ENCODE results near the gene LSM11.
"Not testable (repeated sequence)": the region's sequence is repeated elsewhere in the genome, so short reads cannot be mapped to it uniquely, and the experiment has no call there.

LSM11 gene

GRCh38 chr5:157743163-157744050, at the start of gene LSM11:
Gene LSM11, plus strand, starts transcription at chr5:157743712. Its CDS starts 39 bp downstream, at chr5:157743751.
- peak; percentile 81 for DNase-seq (ENCODE audit: low read depth)

DNA sequence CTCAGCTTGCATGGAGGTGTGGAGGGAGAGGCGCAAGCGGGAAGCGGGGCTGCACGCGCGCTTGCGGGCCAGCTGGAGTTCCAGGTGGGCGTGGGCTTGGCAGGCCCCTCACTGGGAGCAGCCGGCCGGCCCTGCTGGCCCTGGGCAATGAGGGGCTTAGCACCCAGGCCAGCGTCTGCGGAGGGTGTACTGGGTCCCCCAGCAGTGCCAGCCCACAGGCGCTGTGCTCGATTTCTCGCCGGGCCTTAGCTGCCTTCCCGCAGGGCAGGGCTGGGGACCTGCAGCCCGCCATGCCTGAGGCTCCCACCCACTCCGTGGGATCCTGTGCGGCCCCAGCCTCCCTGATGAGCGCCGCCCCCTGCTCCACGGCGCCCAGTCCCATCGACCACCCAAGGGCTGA, 49.7 kb upstream of the LSM11 start:
- not testable (repeated sequence) for DNase-seq (ENCODE audit: low read depth)

GRCh38 chr5:157696154-157696553, 47.4 kb upstream of the LSM11 start:
- DNase-seq (ENCODE audit: low read depth) = not testable (repeated sequence)

- not testable (repeated sequence) for DNase-seq (ENCODE audit: low read depth)
These were observed 44.8 kb upstream of the LSM11 start for GRCh38 chr5:157698674-157699073.

- DNase-seq (ENCODE audit: low read depth) = no peak
These were observed 39.8 kb upstream of the LSM11 start for GRCh38 chr5:157703736-157704135.

DNA sequence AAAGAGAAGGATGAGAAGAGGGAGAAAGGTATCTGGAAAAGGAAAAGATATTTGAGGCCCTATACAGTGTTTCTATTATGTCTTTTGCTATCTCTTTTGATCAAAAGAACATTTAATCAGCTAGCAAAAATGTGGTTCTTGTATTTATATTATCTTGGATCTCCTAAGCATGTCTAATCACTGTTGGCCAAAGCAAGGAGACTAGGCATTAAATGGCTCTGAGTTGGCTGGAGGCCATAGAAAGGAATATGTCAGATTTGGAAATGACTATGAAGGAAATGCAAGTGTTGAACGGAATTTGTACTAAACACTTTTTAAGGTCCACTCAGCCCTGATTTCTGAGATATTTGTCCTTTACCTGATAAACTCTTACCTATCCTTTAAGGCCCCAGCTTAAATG, 34.6 kb upstream of the LSM11 start:
- no peak for DNase-seq (ENCODE audit: low read depth)

DNA sequence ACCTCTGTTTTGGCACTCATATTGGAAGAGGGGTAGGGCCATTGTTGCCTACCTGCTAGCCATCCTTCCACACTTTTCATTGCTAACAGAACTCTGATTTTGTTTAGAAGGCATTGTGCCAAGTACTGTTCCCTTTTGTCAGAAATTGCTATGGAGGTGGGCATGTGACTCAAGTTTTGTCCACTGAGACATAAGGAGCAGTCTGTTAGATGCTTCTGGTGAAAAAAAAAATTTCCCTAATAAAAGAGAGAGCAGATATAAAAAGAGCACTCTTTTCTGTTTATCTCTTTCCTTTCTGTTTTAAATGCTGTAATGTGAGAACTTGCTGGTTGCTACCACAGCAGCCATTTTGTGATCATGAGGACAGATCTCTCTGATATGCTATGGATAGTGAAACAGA, 34.2 kb upstream of the LSM11 start:
- no peak for DNase-seq (ENCODE audit: low read depth)

- DNase-seq (ENCODE audit: low read depth) = no peak
These were observed 33.1 kb upstream of the LSM11 start for GRCh38 chr5:157710431-157710830.

DNA sequence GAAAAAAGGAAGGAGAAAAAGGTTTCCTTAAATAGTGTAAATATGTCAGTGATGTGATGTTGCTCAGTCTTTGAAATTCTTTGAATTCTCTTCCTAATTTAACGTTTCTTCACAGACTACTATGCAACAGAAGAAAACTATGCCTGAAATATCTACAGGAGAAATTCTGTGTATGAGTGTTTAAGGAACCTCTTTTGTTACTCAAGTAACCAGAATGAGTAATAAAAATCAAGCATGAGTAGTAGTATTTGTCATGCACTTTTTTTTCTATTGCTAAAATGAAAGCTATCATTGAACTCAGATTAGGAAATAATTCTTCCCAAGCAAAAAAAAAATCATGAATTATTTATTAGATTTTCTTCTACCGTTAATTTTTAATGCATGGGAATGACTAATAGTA, 32.6 kb upstream of the LSM11 start:
- DNase-seq (ENCODE audit: low read depth) = no peak

GRCh38 chr5:157713830-157714595, 29.5 kb upstream of the LSM11 start:
- DNase-seq (ENCODE audit: low read depth) = no peak

GRCh38 chr5:157714596-157714864, 29.0 kb upstream of the LSM11 start:
- no peak for DNase-seq (ENCODE audit: low read depth)

DNA sequence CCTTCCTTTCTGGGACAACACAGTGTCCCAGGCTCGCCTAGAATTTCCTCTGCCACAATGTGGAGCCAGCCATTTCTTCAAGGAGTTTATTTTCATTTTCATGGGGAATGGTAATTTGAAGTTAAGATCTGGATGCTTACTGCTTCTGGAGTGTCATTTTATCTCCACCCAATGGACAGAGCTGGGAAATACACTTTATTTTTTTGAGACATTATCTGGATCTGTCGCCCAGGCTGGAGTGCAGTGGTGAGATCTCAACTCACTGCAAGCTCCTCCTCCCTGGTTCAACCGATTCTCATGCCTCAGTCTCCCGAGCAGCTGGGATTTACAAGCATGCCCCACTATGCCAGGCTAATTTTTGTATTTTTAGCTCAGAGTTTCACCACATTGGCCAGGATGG, 25.0 kb upstream of the LSM11 start:
- no peak for DNase-seq (ENCODE audit: low read depth)

GRCh38 chr5:157719245-157719644, 24.3 kb upstream of the LSM11 start:
- no peak for DNase-seq (ENCODE audit: low read depth)

- no peak for DNase-seq (ENCODE audit: low read depth)
These were observed 22.4 kb upstream of the LSM11 start for GRCh38 chr5:157721159-157721558.

DNA sequence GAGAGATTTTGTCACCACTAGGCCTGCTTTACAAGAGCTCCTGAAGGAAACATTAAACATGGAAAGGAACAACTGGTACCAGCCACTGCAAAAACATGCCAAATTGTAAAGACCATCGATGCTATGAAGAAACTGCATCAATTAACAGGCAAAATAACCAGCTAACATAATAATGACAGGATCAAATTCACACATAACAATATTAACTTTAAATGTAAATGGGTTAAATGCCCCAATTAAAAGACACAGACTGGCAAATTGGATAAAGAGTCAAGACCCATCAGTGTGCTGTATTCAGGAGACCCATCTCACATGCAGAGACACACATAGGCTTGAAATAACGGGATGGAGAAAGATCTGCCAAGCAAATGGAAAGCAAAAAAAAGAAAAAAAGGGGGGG, 20.6 kb upstream of the LSM11 start:
- DNase-seq (ENCODE audit: low read depth) = not testable (repeated sequence)

- DNase-seq (ENCODE audit: low read depth) = not testable (repeated sequence)
These were observed 16.9 kb upstream of the LSM11 start for GRCh38 chr5:157726607-157727006.

GRCh38 chr5:157727858-157728257, 15.7 kb upstream of the LSM11 start:
- DNase-seq (ENCODE audit: low read depth) = not testable (repeated sequence)

DNA sequence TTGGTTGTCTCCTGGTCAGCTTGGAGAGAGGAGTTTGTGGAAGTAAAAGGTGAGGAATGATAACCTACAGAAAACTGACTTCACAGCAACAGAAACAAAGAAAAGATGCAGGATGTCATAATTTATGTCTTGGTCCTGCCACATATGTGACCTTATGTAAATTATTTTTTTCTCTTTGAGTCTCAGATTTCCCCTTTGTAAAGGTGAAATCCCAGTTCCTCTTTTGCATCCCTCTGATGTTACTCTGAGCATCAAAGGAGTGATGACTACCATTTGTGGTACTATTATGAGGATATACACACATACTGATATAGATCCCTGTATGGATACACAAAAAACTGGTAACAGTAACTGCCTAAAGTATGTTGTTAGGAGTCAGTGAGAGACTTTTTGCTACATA, 13.7 kb upstream of the LSM11 start:
- no peak for DNase-seq (ENCODE audit: low read depth)

GRCh38 chr5:157730900-157731271, 12.6 kb upstream of the LSM11 start:
- no peak for DNase-seq (ENCODE audit: low read depth)

- peak; percentile 98 for DNase-seq (ENCODE audit: low read depth)
These were observed 12.0 kb upstream of the LSM11 start, which contains the start of gene THG1L for GRCh38 chr5:157731272-157732129. Gene THG1L, plus strand, starts transcription at chr5:157731420. Its CDS starts 21 bp downstream, at chr5:157731441.

- no peak for DNase-seq (ENCODE audit: low read depth)
These were observed 11.4 kb upstream of the LSM11 start for GRCh38 chr5:157732130-157732514.

DNA sequence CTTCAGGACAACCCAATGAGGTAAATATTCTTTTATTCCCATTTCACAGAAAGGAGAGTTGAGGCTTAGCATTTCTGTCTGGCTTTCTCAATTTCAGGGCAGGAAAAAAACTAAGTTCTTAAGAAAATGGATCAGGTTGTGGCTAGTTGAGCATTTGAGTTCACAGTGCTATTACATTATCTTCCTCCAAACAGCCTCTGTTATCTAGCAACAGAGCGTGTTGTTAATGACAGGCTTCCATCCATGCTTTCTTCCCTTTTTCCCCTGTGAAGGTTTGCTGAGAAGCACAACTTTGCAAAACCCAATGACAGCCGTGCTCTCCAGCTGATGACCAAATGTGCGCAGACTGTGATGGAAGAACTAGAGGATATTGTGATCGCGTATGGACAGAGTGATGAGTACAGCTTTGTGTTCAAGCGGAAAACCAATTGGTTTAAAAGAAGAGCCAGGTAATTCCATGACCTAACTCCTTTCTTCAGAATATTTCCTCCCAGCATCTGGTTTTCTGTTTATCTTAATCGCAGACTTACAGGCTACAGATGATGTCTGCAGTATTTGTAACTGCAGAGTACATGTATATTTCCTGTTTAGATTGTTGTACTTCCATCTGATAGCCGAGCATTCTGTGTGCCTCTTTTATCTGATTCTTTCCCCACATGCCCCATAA, 10.8 kb upstream of the LSM11 start:
- DNase-seq (ENCODE audit: low read depth) = no peak

All from stimulated activated CD8-positive, alpha-beta memory T cell treated with anti-CD3 and anti-CD28 coated beads, Interleukin-7, amount 100 ng/mL, for 24 hours (primary cell).